HepG2 (cell line): ENCODE measurements around the gene USP35. TPM values are rescaled to one million over a fixed set of nuclear protein-coding genes. Genes with fewer than 3 reads are reported as not detected.
A peak's percentile ranks its signal among the peaks of the same experiment; 100 is the strongest.

Experiments used
- ATF1 ChIP-seq: IDR thresholded peaks from 2 replicates; pipeline ENCODE4 v1.6.1; 2016; ENCODE audit warnings: mild to moderate bottlenecking, control low read depth
- CHD4 ChIP-seq: fragments of 200-600 bp; sonication (generic); IDR thresholded peaks from 2 replicates; pipeline ENCODE4 v1.7.0; 2017; ENCODE audit warnings: mild to moderate bottlenecking, low read length, borderline replicate concordance
- DPF2 ChIP-seq: sonication (generic); formaldehyde crosslinking; IDR thresholded peaks from 2 replicates; pipeline ENCODE4 v1.4.0; 2020; ENCODE audit warnings: mild to moderate bottlenecking, low read depth, missing genetic modification reagents, borderline replicate concordance
- GZF1 ChIP-seq: sonication (generic); formaldehyde crosslinking; IDR thresholded peaks from 2 replicates; pipeline ENCODE4 v1.5.1; 2020; ENCODE audit warnings: mild to moderate bottlenecking, missing genetic modification reagents
- ISL2 ChIP-seq: sonication (generic); formaldehyde crosslinking; IDR thresholded peaks from 2 replicates; pipeline ENCODE4 v1.5.0; 2020; ENCODE audit warnings: missing genetic modification reagents
- KAT2B ChIP-seq: fragments of 150-350 bp; IDR thresholded peaks from 2 replicates; pipeline ENCODE4 v1.6.1; 2014; ENCODE audit warnings: low read depth, low read length, borderline replicate concordance
- MED8 ChIP-seq: sonication (generic); formaldehyde crosslinking; IDR thresholded peaks from 2 replicates; pipeline ENCODE4 v1.8.1; 2023; ENCODE audit warnings: mild to moderate bottlenecking, missing genetic modification reagents; ENCODE audit not compliant: insufficient replicate concordance
- NFYC ChIP-seq: IDR thresholded peaks from 2 replicates; pipeline ENCODE4 v1.6.1; 2016; ENCODE audit warnings: missing genetic modification reagents, missing compliant biosample characterization
- PAX8 ChIP-seq: sonication (generic); formaldehyde crosslinking; IDR thresholded peaks from 2 replicates; pipeline ENCODE4 v1.8.0; 2022; ENCODE audit warnings: mild to moderate bottlenecking, missing genetic modification reagents, borderline replicate concordance
- SAFB2 ChIP-seq: sonication (generic); formaldehyde crosslinking; IDR thresholded peaks from 2 replicates; pipeline ENCODE4 v1.5.1; 2020; ENCODE audit warnings: missing genetic modification reagents, low read depth, mild to moderate bottlenecking, borderline replicate concordance
- TBX2 ChIP-seq: sonication (generic); formaldehyde crosslinking; IDR thresholded peaks from 2 replicates; pipeline ENCODE4 v1.5.0; 2020; ENCODE audit warnings: missing genetic modification reagents, mild to moderate bottlenecking, borderline replicate concordance
- TCF12 ChIP-seq, 2 experiments: fragments of 450-650 bp in 1 of 2; sonication (generic) in 1 of 2; formaldehyde crosslinking in 1 of 2; IDR thresholded peaks; 2 replicates each; pipeline versions ENCODE4 v1.6.1 to v1.8.0; 2017 to 2022; ENCODE audit warnings: antibody characterized with exemption in 1 of 2, mild to moderate bottlenecking in 1 of 2, missing genetic modification reagents in 1 of 2, moderate library complexity in 1 of 2
- ZBTB21 ChIP-seq: sonication (generic); formaldehyde crosslinking; IDR thresholded peaks from 2 replicates; pipeline ENCODE4 v1.4.0; 2020; ENCODE audit warnings: missing genetic modification reagents
- ZBTB38 ChIP-seq: sonication (generic); formaldehyde crosslinking; IDR thresholded peaks from 2 replicates; pipeline ENCODE4 v1.5.1; 2020; ENCODE audit warnings: mild to moderate bottlenecking, missing genetic modification reagents
- ZNF205 ChIP-seq: IDR thresholded peaks from 2 replicates; pipeline ENCODE4 v1.6.1; 2018; ENCODE audit warnings: missing biosample characterization, missing genetic modification reagents
- ZNF234 ChIP-seq: sonication (generic); formaldehyde crosslinking; conservative IDR thresholded peaks from 2 replicates; pipeline ENCODE4 v1.5.1; 2020; ENCODE audit warnings: mild to moderate bottlenecking, missing genetic modification reagents
- ZNF766 ChIP-seq: sonication (generic); formaldehyde crosslinking; IDR thresholded peaks from 2 replicates; pipeline ENCODE4 v1.5.0; 2020; ENCODE audit warnings: missing genetic modification reagents, borderline replicate concordance
- polyA plus RNA-seq, 8 experiments: library from polyadenylated mRNA; depleted of rRNA in 3 of 8; stranded (reverse) in 7 of 8; unstranded in 1 of 8; fragments of >200 nt; fragmentation: Illumina TruSeq in 4 of 8; extraction: Trizol in 4 of 8; gene quantifications; 2 replicates each; pipeline versions ENCODE4 v1.2.1 to v1.2.3, GENCODE V29; 2011 to 2016; ENCODE audit warnings: low read depth in 4 of 8, missing spikeins in 1 of 8, mixed read lengths in 1 of 8; ENCODE audit not compliant: insufficient read depth in 1 of 8
- total RNA-seq, 5 experiments: library from RNA; depleted of rRNA; stranded (reverse); fragments of >200 nt; fragmentation: Illumina TruSeq; extraction: Trizol; gene quantifications; 2 replicates each; pipeline ENCODE4 v1.2.3, GENCODE V29; 2016; ENCODE audit warnings: low read depth in 1 of 5
- TF ChIP-seq, protein P1 (sequence below): sonication (generic); formaldehyde crosslinking; IDR thresholded peaks from 2 replicates; pipeline ENCODE4 v1.8.0; 2022; ENCODE audit warnings: mild to moderate bottlenecking, missing genetic modification reagents, moderate library complexity
- TF ChIP-seq, protein P2 (sequence below), 2 experiments: sonication (generic) in 1 of 2; formaldehyde crosslinking in 1 of 2; IDR thresholded peaks; 2 replicates each; pipeline versions ENCODE4 v1.6.1 to v1.9.0; 2014 to 2022; ENCODE audit warnings: antibody characterized with exemption in 1 of 2, borderline replicate concordance in 1 of 2, inconsistent platforms in 1 of 2, low read depth in 1 of 2, missing genetic modification reagents in 1 of 2
- TF ChIP-seq, protein P3 (sequence below): sonication (generic); formaldehyde crosslinking; IDR thresholded peaks from 2 replicates; pipeline ENCODE4 v1.4.0; 2020; ENCODE audit warnings: missing genetic modification reagents

Gene USP35
- total and polyA plus RNA-seq, 2 of the 13 experiments (the other 11 are each of a cell fraction or from before 2014, with no cell fraction given), result 4.6 to 7.7 TPM

DNA sequence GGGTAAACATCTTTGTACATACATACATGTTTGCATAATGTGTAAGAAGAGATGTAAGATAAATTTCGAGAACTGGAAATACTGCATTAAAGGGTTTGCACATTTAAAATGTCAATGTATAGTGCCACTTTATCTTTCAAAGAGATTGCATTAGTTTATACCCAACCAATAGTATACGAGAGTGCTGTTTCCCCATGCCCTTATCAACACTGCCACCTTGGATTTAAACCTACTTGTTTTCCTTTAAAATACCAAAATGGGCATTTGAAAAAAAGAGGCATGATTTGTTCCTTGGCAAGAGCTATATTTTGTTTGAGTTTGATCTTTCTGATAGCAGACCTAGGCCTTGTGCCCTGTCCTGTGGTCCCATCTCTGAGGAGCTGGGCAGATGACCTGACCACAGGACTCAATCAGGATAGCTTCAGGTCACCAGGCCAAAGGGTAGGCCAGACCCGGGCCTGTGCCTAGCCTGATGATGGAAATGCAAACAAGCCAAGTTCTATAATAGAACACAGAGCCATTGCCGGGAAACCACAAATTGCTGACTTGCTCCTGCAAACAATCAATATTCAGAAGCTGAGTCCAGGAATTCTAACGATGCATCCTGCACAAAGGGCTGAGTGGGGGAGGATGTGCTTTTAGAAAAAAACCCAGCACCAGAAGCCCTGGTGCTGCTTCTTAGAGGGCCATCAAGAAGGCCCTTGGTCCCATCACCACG, 32.4 kb upstream of the USP35 start (continued):
- no peak for TF ChIP-seq ZNF234 (CRISPR knock-in tag)
- TF ChIP-seq, protein P1, sequence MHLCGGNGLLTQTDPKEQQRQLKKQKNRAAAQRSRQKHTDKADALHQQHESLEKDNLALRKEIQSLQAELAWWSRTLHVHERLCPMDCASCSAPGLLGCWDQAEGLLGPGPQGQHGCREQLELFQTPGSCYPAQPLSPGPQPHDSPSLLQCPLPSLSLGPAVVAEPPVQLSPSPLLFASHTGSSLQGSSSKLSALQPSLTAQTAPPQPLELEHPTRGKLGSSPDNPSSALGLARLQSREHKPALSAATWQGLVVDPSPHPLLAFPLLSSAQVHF, result no peak
- no peak for TF ChIP-seq PAX8 (CRISPR knock-in tag)
- peak; percentile 71; the same call in 1 of the 2 replicates for TF ChIP-seq ATF1 (CRISPR knock-in tag)
- no peak for TF ChIP-seq NFYC (CRISPR knock-in tag)
- peak; percentile 36; the same call in 1 of the 2 replicates for TF ChIP-seq ZBTB21 (CRISPR knock-in tag)
- no peak; the same call in 1 of the 2 replicates for TF ChIP-seq SAFB2 (CRISPR knock-in tag)
- TF ChIP-seq CHD4, result no peak
- TF ChIP-seq, protein P2, sequence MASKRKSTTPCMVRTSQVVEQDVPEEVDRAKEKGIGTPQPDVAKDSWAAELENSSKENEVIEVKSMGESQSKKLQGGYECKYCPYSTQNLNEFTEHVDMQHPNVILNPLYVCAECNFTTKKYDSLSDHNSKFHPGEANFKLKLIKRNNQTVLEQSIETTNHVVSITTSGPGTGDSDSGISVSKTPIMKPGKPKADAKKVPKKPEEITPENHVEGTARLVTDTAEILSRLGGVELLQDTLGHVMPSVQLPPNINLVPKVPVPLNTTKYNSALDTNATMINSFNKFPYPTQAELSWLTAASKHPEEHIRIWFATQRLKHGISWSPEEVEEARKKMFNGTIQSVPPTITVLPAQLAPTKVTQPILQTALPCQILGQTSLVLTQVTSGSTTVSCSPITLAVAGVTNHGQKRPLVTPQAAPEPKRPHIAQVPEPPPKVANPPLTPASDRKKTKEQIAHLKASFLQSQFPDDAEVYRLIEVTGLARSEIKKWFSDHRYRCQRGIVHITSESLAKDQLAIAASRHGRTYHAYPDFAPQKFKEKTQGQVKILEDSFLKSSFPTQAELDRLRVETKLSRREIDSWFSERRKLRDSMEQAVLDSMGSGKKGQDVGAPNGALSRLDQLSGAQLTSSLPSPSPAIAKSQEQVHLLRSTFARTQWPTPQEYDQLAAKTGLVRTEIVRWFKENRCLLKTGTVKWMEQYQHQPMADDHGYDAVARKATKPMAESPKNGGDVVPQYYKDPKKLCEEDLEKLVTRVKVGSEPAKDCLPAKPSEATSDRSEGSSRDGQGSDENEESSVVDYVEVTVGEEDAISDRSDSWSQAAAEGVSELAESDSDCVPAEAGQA (IDR thresholded peaks at IDR 0.05; ENCODE audit: low read depth), result no peak
- TF ChIP-seq, protein P2 (CRISPR knock-in tag; IDR thresholded peaks at IDR 0.05; ENCODE audit: borderline replicate concordance), result no peak
- TF ChIP-seq ISL2, result peak; percentile 94
- TF ChIP-seq KAT2B, result peak; percentile 61; the same call in 1 of the 2 replicates
- 0 out of 2 replicates have a peak, but pooled peaks have one; percentile 53 for TF ChIP-seq ZNF205 (CRISPR knock-in tag)
- TF ChIP-seq GZF1 (CRISPR knock-in tag), result no peak
- peak; percentile 76 for TF ChIP-seq ZBTB38 (CRISPR knock-in tag)
- TF ChIP-seq ZNF766 (CRISPR knock-in tag), result peak; percentile 55; the same call in 1 of the 2 replicates
- TF ChIP-seq MED8, result peak; percentile 66
- TF ChIP-seq TBX2, result peak; percentile 72; the same call in 1 of the 2 replicates
- no peak for TF ChIP-seq TCF12 (IDR thresholded peaks at IDR 0.05)
- TF ChIP-seq TCF12 (CRISPR knock-in tag; IDR thresholded peaks at IDR 0.05), result 0 out of 2 replicates have a peak, but pooled peaks have one; percentile 34
- TF ChIP-seq, protein P3, sequence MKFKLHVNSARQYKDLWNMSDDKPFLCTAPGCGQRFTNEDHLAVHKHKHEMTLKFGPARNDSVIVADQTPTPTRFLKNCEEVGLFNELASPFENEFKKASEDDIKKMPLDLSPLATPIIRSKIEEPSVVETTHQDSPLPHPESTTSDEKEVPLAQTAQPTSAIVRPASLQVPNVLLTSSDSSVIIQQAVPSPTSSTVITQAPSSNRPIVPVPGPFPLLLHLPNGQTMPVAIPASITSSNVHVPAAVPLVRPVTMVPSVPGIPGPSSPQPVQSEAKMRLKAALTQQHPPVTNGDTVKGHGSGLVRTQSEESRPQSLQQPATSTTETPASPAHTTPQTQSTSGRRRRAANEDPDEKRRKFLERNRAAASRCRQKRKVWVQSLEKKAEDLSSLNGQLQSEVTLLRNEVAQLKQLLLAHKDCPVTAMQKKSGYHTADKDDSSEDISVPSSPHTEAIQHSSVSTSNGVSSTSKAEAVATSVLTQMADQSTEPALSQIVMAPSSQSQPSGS, result 0 out of 2 replicates have a peak, but pooled peaks have one; percentile 77
- peak; percentile 81 for TF ChIP-seq DPF2 (CRISPR knock-in tag)
